Pericardium fibroblast (primary cell): ENCODE results near the gene SNRPN. TPM values are rescaled to one million over a fixed set of nuclear protein-coding genes. Genes with fewer than 3 reads are reported as not detected.

Experiments
- total RNA-seq: library from RNA; depleted of rRNA; stranded (reverse); fragments of >200 nt; gene quantifications from 2 replicates; pipeline ENCODE4 v1.2.3, GENCODE V29; 2015

SNRPN gene
- total RNA-seq, result 80.7 and 105 TPM in 2 replicates

DNA sequence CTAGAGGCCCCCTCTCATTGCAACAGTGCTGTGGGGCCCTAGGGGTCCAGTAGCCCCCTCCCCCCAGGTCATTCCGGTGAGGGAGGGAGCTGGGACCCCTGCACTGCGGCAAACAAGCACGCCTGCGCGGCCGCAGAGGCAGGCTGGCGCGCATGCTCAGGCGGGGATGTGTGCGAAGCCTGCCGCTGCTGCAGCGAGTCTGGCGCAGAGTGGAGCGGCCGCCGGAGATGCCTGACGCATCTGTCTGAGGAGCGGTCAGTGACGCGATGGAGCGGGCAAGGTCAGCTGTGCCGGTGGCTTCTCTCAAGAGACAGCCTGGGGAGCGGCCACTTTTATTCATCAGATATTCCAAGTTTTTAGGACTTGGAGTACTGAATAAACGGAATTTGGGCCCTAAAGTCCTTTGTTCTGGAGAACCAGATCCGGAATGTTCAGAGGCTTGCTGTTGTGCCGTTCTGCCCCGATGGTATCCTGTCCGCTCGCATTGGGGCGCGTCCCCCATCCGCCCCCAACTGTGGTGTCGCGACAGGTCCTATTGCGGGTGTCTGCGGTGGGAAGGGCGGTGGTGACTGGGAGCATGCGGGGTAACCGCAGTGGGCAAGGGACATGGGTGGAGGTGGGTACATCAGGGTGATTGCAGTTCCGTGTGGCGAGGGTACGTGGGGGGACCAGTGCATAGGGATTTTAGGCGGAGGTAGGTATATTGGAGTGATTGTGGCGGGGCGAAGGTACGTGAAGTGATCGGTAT, at the start of gene SNRPN, which contains the start of gene SNURF:
Gene SNRPN (plus strand): TSS at position 205 of the 748 bp plus-strand sequence. CDS start 19,467 bp downstream, outside the sequence.
Gene SNURF (plus strand): TSS at position 205 of the 748 bp plus-strand sequence. CDS start 62 bp downstream, at position 267.

Other genes starting within 250 kb of the SNRPN start
- gene SNURF, start within 50 bp of the SNRPN start, total RNA-seq, result 0.26 and 1.5 TPM in 2 replicates